H9 (cell line): ENCODE data around the gene DEFB121. TPM values are rescaled to one million over a fixed set of nuclear protein-coding genes. Genes with fewer than 3 reads are reported as not detected.
"Not testable (repeated sequence)": the region's sequence is repeated elsewhere in the genome, so short reads cannot be mapped to it uniquely, and the experiment has no call there.

ENCODE experiments used
- DNase-seq: peaks from one replicate; pipeline ENCODE4 v3.0.0-alpha.2; 2017
- H2AFZ ChIP-seq: one replicate; pipeline ENCODE4 v1.6.1; 2013; ENCODE audit warnings: mild to moderate bottlenecking, low read length, control low read depth, moderate library complexity
- H2AK5ac ChIP-seq: 2 replicates; pipeline ENCODE4 v1.6.1; 2013; ENCODE audit warnings: low read length, control low read depth, mixed read lengths; ENCODE audit not compliant: insufficient read length
- H2BK120ac ChIP-seq: one replicate; pipeline ENCODE4 v1.6.1; 2013; ENCODE audit warnings: low read depth, mild to moderate bottlenecking, low read length, control low read depth, inconsistent platforms; ENCODE audit not compliant: poor library complexity, severe bottlenecking
- H2BK12ac ChIP-seq: 2 replicates; pipeline ENCODE4 v1.6.1; 2013; ENCODE audit warnings: low read length, control low read depth, mixed read lengths, low read depth; ENCODE audit not compliant: insufficient read length
- H2BK15ac ChIP-seq: 2 replicates; pipeline ENCODE4 v1.6.1; 2013; ENCODE audit warnings: low read depth, low read length, control low read depth
- H2BK20ac ChIP-seq: one replicate; pipeline ENCODE4 v1.6.1; 2013; ENCODE audit warnings: low read depth, mild to moderate bottlenecking, low read length, control low read depth, inconsistent platforms; ENCODE audit not compliant: poor library complexity, severe bottlenecking
- H2BK5ac ChIP-seq: 2 replicates; pipeline ENCODE4 v1.6.1; 2013; ENCODE audit warnings: low read length, control low read depth, mixed read lengths; ENCODE audit not compliant: insufficient read length
- H3K14ac ChIP-seq: 2 replicates; pipeline ENCODE4 v1.6.1; 2013; ENCODE audit warnings: low read length, control low read depth; ENCODE audit not compliant: insufficient read depth
- H3K18ac ChIP-seq: 2 replicates; pipeline ENCODE4 v1.6.1; 2013; ENCODE audit warnings: low read depth, mild to moderate bottlenecking, mixed read lengths, low read length, control low read depth; ENCODE audit not compliant: insufficient read length
- H3K23ac ChIP-seq: 2 replicates; pipeline ENCODE4 v1.6.1; 2013; ENCODE audit warnings: low read length, control low read depth, mixed read lengths, low read depth; ENCODE audit not compliant: insufficient read length
- H3K23me2 ChIP-seq: 2 replicates; pipeline ENCODE4 v1.6.1; 2013; ENCODE audit warnings: low read depth, mild to moderate bottlenecking, mixed read lengths, low read length, control low read depth; ENCODE audit not compliant: insufficient read length, poor library complexity, severe bottlenecking
- H3K27ac ChIP-seq: 2 replicates; pipeline ENCODE4 v1.5.1; 2013; ENCODE audit warnings: low read length, control low read depth, mixed read lengths, low read depth; ENCODE audit not compliant: insufficient read length
- H3K27me3 ChIP-seq: 2 replicates; pipeline ENCODE4 v1.6.1; 2013; ENCODE audit warnings: low read length, control low read depth, inconsistent platforms; ENCODE audit not compliant: insufficient read depth
- H3K4ac ChIP-seq: 2 replicates; pipeline ENCODE4 v1.6.1; 2013; ENCODE audit warnings: low read depth, mild to moderate bottlenecking, control low read depth, inconsistent platforms, low read length, moderate library complexity
- H3K4me1 ChIP-seq: 2 replicates; pipeline ENCODE4 v1.6.1; 2013; ENCODE audit warnings: low read length, control low read depth, inconsistent platforms; ENCODE audit not compliant: insufficient read depth
- H3K4me2 ChIP-seq: 2 replicates; pipeline ENCODE4 v1.6.1; 2013; ENCODE audit warnings: low read length, control low read depth, mixed read lengths; ENCODE audit not compliant: insufficient read length, insufficient read depth
- H3K56ac ChIP-seq: 2 replicates; pipeline ENCODE4 v1.6.1; 2013; ENCODE audit warnings: low read depth, mild to moderate bottlenecking, mixed read lengths, low read length, control low read depth; ENCODE audit not compliant: insufficient read length
- H3K79me1 ChIP-seq: 2 replicates; pipeline ENCODE4 v1.6.1; 2013; ENCODE audit warnings: low read depth, mild to moderate bottlenecking, moderate library complexity, low read length, control low read depth, inconsistent platforms; ENCODE audit not compliant: insufficient read depth, poor library complexity, severe bottlenecking
- H3K79me2 ChIP-seq: 2 replicates; pipeline ENCODE4 v1.6.1; 2013; ENCODE audit warnings: low read length, control low read depth, inconsistent platforms; ENCODE audit not compliant: insufficient read depth
- H3K9ac ChIP-seq: 2 replicates; pipeline ENCODE4 v1.6.1; 2013; ENCODE audit warnings: low read length, control low read depth, mixed read lengths; ENCODE audit not compliant: insufficient read length; ENCODE audit errors: extremely low read depth
- H3K9me3 ChIP-seq: one replicate; pipeline ENCODE4 v1.6.1; 2013; ENCODE audit warnings: low read depth, low read length, inconsistent platforms; ENCODE audit not compliant: control insufficient read depth
- H3T11ph ChIP-seq: one replicate; pipeline ENCODE4 v1.6.1; 2013; ENCODE audit warnings: mild to moderate bottlenecking, low read length, control low read depth, inconsistent platforms
- H4K20me1 ChIP-seq: one replicate; pipeline ENCODE4 v1.6.1; 2013; ENCODE audit not compliant: control insufficient read depth, insufficient read length, insufficient read depth
- H4K5ac ChIP-seq: 2 replicates; pipeline ENCODE4 v1.6.1; 2013; ENCODE audit warnings: low read depth, mild to moderate bottlenecking, mixed read lengths, low read length, control low read depth; ENCODE audit not compliant: insufficient read length
- H4K8ac ChIP-seq: replicated peaks from 2 replicates; pipeline ENCODE4 v1.6.1; 2013; ENCODE audit warnings: low read length, control low read depth, mixed read lengths, low read depth; ENCODE audit not compliant: insufficient read length
- H4K91ac ChIP-seq: 2 replicates; pipeline ENCODE4 v1.6.1; 2013; ENCODE audit warnings: low read depth, mild to moderate bottlenecking, moderate library complexity, mixed read lengths, low read length, control low read depth; ENCODE audit not compliant: insufficient read length
- H3K27ac Mint-ChIP-seq, 3 experiments: 2 replicates in 2 of 3; 3 replicates in 1 of 3; pipeline ENCODE4 v1.8.0; 2020 to 2021; ENCODE audit warnings: mixed read lengths in 3 of 3, mild to moderate bottlenecking in 1 of 3, moderate library complexity in 1 of 3
- H3K27me3 Mint-ChIP-seq: 2 replicates; pipeline ENCODE4 v1.8.0; 2021; ENCODE audit warnings: low read depth, mild to moderate bottlenecking, moderate library complexity, mixed read lengths
- H3K36me3 Mint-ChIP-seq, 3 experiments: 2 replicates in 2 of 3; 3 replicates in 1 of 3; pipeline ENCODE4 v1.8.0; 2020 to 2021; ENCODE audit warnings: low read depth in 3 of 3, mixed read lengths in 3 of 3; ENCODE audit not compliant: insufficient read depth in 1 of 3
- H3K4me1 Mint-ChIP-seq, 2 experiments: 2 replicates each; pipeline ENCODE4 v1.8.0; 2020; ENCODE audit warnings: mixed read lengths in 2 of 2
- H3K4me3 Mint-ChIP-seq, 2 experiments: 2 replicates in 1 of 2; 3 replicates in 1 of 2; pipeline ENCODE4 v1.8.0; 2020 to 2021; ENCODE audit warnings: mild to moderate bottlenecking in 2 of 2, mixed read lengths in 2 of 2, moderate library complexity in 1 of 2
- H3K9me3 Mint-ChIP-seq, 2 experiments: 2 replicates in 1 of 2; 3 replicates in 1 of 2; pipeline ENCODE4 v1.8.0; 2020; ENCODE audit warnings: mild to moderate bottlenecking in 2 of 2, mixed read lengths in 2 of 2, moderate library complexity in 1 of 2
- CTCF ChIP-seq: fragments of 200-600 bp; sonication (generic); conservative IDR thresholded peaks from 3 replicates; pipeline ENCODE4 v1.8.0; 2021; ENCODE audit warnings: antibody characterized with exemption, mild to moderate bottlenecking
- WGBS: extraction: QIAGEN DNeasy Blood & Tissue Kit; methylation state at CpG from one replicate; pipeline ENCODE4 v1.1.7; 2013; ENCODE audit warnings: missing lambda C conversion rate, low lambda C conversion rate, mixed read lengths; ENCODE audit not compliant: insufficient read length; ENCODE audit errors: extremely low coverage; 5-methylcytosine and 5-hydroxymethylcytosine counted together
- total RNA-seq: library from RNA; stranded (reverse); gene quantifications from 2 replicates; pipeline ENCODE4 v1.2.1, GENCODE V29; 2021

The DEFB121 gene
- total RNA-seq, 1 experiment from 2014 or later = not detected

GRCh38 chr20:31368301-31368700 is 37.7 kb downstream of the DEFB121 start, which contains the start of gene DEFB118:
DEFB118 (plus strand) TSS chr20:31368601; CDS start chr20:31368651, 50 bp downstream.
- no peak within 1 kb of the TSS for H3K4me2 ChIP-seq
- no peak within 1 kb of the TSS for H3K27ac ChIP-seq
- peaks cover 80% of the 10 kb centered on the region for H3K9me3 ChIP-seq
- H3K4me1 ChIP-seq = no peaks in the 10 kb centered on the region
- H2BK15ac ChIP-seq = no peak within 1 kb of the TSS
- H2BK12ac ChIP-seq = no peak within 1 kb of the TSS
- H3K27ac Mint-ChIP-seq = no peak within 1 kb of the TSS
- H2AFZ ChIP-seq = no peak within 1 kb of the TSS
- no peak within 1 kb of the TSS for H2BK120ac ChIP-seq
- no peak within 1 kb of the TSS for H4K5ac ChIP-seq
- peaks cover 89 to 93% of the 10 kb centered on the region in 2 experiments for H3K9me3 Mint-ChIP-seq
- DNase-seq = no peak
- H3T11ph ChIP-seq = no peak within 1 kb of the TSS
- H2AK5ac ChIP-seq = no peak within 1 kb of the TSS
- H2BK5ac ChIP-seq = no peak within 1 kb of the TSS
- H3K23ac ChIP-seq = no peak within 1 kb of the TSS
- no peak within 1 kb of the TSS for H3K18ac ChIP-seq
- H2BK20ac ChIP-seq = no peak within 1 kb of the TSS
- H4K8ac ChIP-seq = no peak within 1 kb of the TSS
- no peaks in the 10 kb centered on the region for H3K79me2 ChIP-seq
- no peak within 1 kb of the TSS for H3K4ac ChIP-seq
- H3K9ac ChIP-seq = no peak within 1 kb of the TSS
- H3K36me3 Mint-ChIP-seq = peaks cover 0 to 34% (median 6%) of the 10 kb centered on the region in 3 experiments; a peak in 6 of 7 replicates
- no peak for TF ChIP-seq CTCF
- no CpG with 5 or more reads among the region's 2 CpGs for WGBS
- no peaks in the 10 kb centered on the region for H4K20me1 ChIP-seq
- no peaks in the 10 kb centered on the region for H3K27me3 ChIP-seq
- H3K14ac ChIP-seq = no peak within 1 kb of the TSS
- H3K27me3 Mint-ChIP-seq = peaks cover 4% of the 10 kb centered on the region
- H4K91ac ChIP-seq = no peak within 1 kb of the TSS
- H3K79me1 ChIP-seq = no peaks in the 10 kb centered on the region
- H3K56ac ChIP-seq = no peak within 1 kb of the TSS
- no peak within 1 kb of the TSS; a peak in 1 of 5 replicates for H3K4me3 Mint-ChIP-seq
- no peaks in the 10 kb centered on the region for H3K4me1 Mint-ChIP-seq
- no peaks in the 10 kb centered on the region for H3K23me2 ChIP-seq

GRCh38 chr20:31364272-31364671 is 41.7 kb downstream of the DEFB121 start:
- H3K14ac ChIP-seq, H3K9ac ChIP-seq, H2BK12ac ChIP-seq, H3K23ac ChIP-seq, H4K91ac ChIP-seq, H3K79me1 ChIP-seq, H2BK20ac ChIP-seq, H2AK5ac ChIP-seq, H3K27ac ChIP-seq, H3K27me3 ChIP-seq, H2BK5ac ChIP-seq, H3K4ac ChIP-seq, H3K4me1 Mint-ChIP-seq, H3K79me2 ChIP-seq, DNase-seq, H3K4me1 ChIP-seq, H3T11ph ChIP-seq, H3K56ac ChIP-seq, H3K27me3 Mint-ChIP-seq, H3K27ac Mint-ChIP-seq, H4K20me1 ChIP-seq, H4K5ac ChIP-seq, H2BK120ac ChIP-seq, H3K4me2 ChIP-seq, H3K23me2 ChIP-seq, H3K4me3 Mint-ChIP-seq, H2AFZ ChIP-seq, H2BK15ac ChIP-seq, H4K8ac ChIP-seq, H3K18ac ChIP-seq: not testable (repeated sequence)
- peaks cover 65% of the 10 kb centered on the region for H3K9me3 ChIP-seq
- WGBS = no CpG with 5 or more reads among the region's 5 CpGs
- H3K36me3 Mint-ChIP-seq = peaks cover 4 to 26% (median 8%) of the 10 kb centered on the region in 3 experiments; a peak in 5 of 7 replicates
- peaks cover 81 to 88% of the 10 kb centered on the region in 2 experiments for H3K9me3 Mint-ChIP-seq
